ENCODE results near the gene RNF187.

GRCh38 chr1:228438266-228438665, 48.9 kb upstream of the RNF187 start:
- TF ChIP-seq CTCF (IDR thresholded peaks at IDR 0.05; ENCODE audit: borderline replicate concordance, extremely low read depth, low read length, poor library complexity, severe bottlenecking) = no peak
- no peak for TF ChIP-seq EZH2 (IDR thresholded peaks at IDR 0.05; ENCODE audit: borderline replicate concordance, low read depth, low read length, severe bottlenecking)

All from DND-41 (cell line).